OCI-LY7 (cell line): ENCODE data around the gene DMD. TPM values are rescaled to one million over a fixed set of nuclear protein-coding genes. Genes with fewer than 3 reads are reported as not detected.

Experiments used
- BruUV-seq: library from RNA; stranded (reverse); fragments of 400-500 nt; replicated peaks from 2 replicates; lab custom pipeline; 2021; lab: Mats Ljungman, UMichigan
- CTCF ChIA-PET: fragments of 300-600 bp; sonication (Branson Sonifier 250); formaldehyde crosslinking; loops from one replicate; lab custom pipeline; 2022; ENCODE audit warnings: antibody characterized with exemption; ENCODE audit not compliant: unreplicated experiment; lab: Charles Lee
- POLR2A ChIA-PET: fragments of 300-600 bp; sonication (Branson Sonifier 250); formaldehyde crosslinking; loops from one replicate; lab custom pipeline; 2022; ENCODE audit warnings: antibody characterized with exemption; lab: Charles Lee
- DNase-seq: peaks from one replicate; pipeline ENCODE4 v3.0.0-alpha.2; 2015; ENCODE audit warnings: low spot score
- H2AFZ ChIP-seq: fragments of 200-600 bp; sonication (generic), shearing (Covaris generic); 2 replicates; pipeline ENCODE4 v1.6.1; 2014; ENCODE audit warnings: mild to moderate bottlenecking, antibody characterized with exemption, low read length, moderate library complexity
- H3K27ac ChIP-seq: fragments of 200-600 bp; sonication (generic); 2 replicates; pipeline ENCODE4 v1.5.1; 2014; ENCODE audit warnings: mixed run types, low read depth, mild to moderate bottlenecking, moderate library complexity, low read length, inconsistent platforms; ENCODE audit not compliant: poor library complexity, severe bottlenecking
- H3K36me3 ChIP-seq: fragments of 200-600 bp; sonication (generic); 2 replicates; pipeline ENCODE4 v1.6.1; 2014; ENCODE audit warnings: mild to moderate bottlenecking, antibody characterized with exemption, low read length, moderate library complexity, mixed read lengths; ENCODE audit not compliant: insufficient read depth
- H3K4me1 ChIP-seq: fragments of 200-600 bp; sonication (generic); 2 replicates; pipeline ENCODE4 v1.5.1; 2014; ENCODE audit warnings: mild to moderate bottlenecking, low read length; ENCODE audit not compliant: insufficient read depth, poor library complexity, severe bottlenecking
- H3K4me2 ChIP-seq: fragments of 200-600 bp; sonication (generic); 2 replicates; pipeline ENCODE4 v1.6.1; 2014; ENCODE audit warnings: mild to moderate bottlenecking, low read length
- H3K4me3 ChIP-seq: fragments of 200-600 bp; sonication (generic); 2 replicates; pipeline ENCODE4 v1.5.1; 2014; ENCODE audit warnings: mild to moderate bottlenecking, low read depth, low read length; ENCODE audit not compliant: poor library complexity, severe bottlenecking
- H3K79me2 ChIP-seq: fragments of 200-600 bp; sonication (generic); 2 replicates; pipeline ENCODE4 v1.6.1; 2016; ENCODE audit warnings: low read depth, mild to moderate bottlenecking, low read length, moderate library complexity, mixed read lengths; ENCODE audit not compliant: insufficient read depth
- H3K9me2 ChIP-seq: fragments of 200-600 bp; sonication (generic); 2 replicates; pipeline ENCODE4 v1.6.1; 2016; ENCODE audit warnings: mild to moderate bottlenecking, low read length, mixed read lengths; ENCODE audit not compliant: insufficient read depth
- H3K9me3 ChIP-seq: fragments of 200-600 bp; sonication (generic); 2 replicates; pipeline ENCODE4 v1.6.1; 2014; ENCODE audit warnings: mild to moderate bottlenecking, mixed run types, low read length, mixed read lengths
- H4K20me1 ChIP-seq: fragments of 200-600 bp; sonication (generic); 2 replicates; pipeline ENCODE4 v1.6.1; 2014; ENCODE audit warnings: mild to moderate bottlenecking, antibody characterized with exemption, low read length, moderate library complexity, mixed read lengths; ENCODE audit not compliant: insufficient read depth
- EZH2phosphoT487 ChIP-seq: fragments of 200-600 bp; sonication (generic); IDR thresholded peaks from 2 replicates; pipeline ENCODE4 v1.6.1; 2018; ENCODE audit warnings: low read depth, borderline replicate concordance, mild to moderate bottlenecking, mixed run types, antibody characterized with exemption, low read length, moderate library complexity, mixed read lengths
- intact Hi-C: fragments of 100-400 bp; cut with micrococcal nuclease; formaldehyde crosslinking; loops from one replicate; pipeline ENCODE4 v1.10.0; 2022; ENCODE audit not compliant: unreplicated experiment
- total RNA-seq, 2 experiments: library from RNA; depleted of rRNA in 1 of 2; stranded (reverse); fragments of >200 nt in 1 of 2; shearing (Covaris generic) in 1 of 2; gene quantifications; 2 replicates each; pipeline ENCODE4 v1.2.3, GENCODE V29; 2014 to 2022
- TF ChIP-seq, protein P1 (sequence below): fragments of 200-600 bp; sonication (generic); conservative IDR thresholded peaks from 2 replicates; pipeline ENCODE4 v1.5.1; 2014; ENCODE audit warnings: mild to moderate bottlenecking, antibody characterized with exemption, low read length, moderate library complexity, mixed read lengths

Gene DMD
- total RNA-seq, 2 experiments from 2014 or later = 20.5 to 61.4 TPM

DNA sequence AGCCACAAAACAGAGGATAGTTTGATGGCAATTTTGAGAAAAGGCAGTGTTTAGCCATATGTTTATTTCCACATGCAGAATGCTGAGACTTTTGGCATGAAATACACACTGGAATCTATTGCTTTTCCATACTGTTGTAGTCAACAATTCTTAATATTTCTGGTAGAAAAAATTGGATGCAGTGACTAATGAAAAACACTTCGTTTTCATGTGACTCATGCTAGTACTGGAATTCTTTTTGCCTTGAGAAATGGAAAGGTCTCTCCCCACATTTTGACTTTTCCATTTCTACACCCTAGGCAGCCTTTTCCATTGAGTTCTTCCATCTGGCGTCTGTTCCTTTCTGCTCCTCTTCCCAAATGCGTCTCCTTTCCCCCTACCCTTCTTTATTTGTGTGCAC is 1714.3 kb downstream of the DMD start:
- no peaks in the 10 kb centered on the region for H3K36me3 ChIP-seq
- H3K4me2 ChIP-seq = no peak overlapping the region
- BruUV-seq = no TSS peak
- no peaks in the 10 kb centered on the region for H3K4me1 ChIP-seq
- intact Hi-C loops = no loop called here
- no peak for DNase-seq
- no peaks in the 10 kb centered on the region for H3K9me3 ChIP-seq
- H3K4me3 ChIP-seq = no peak overlapping the region
- ChIA-PET POLR2A (no interaction called here), CTCF (no interaction called here)
- H2AFZ ChIP-seq = no peak overlapping the region
- H3K79me2 ChIP-seq = no peaks in the 10 kb centered on the region
- TF ChIP-seq EZH2phosphoT487 = no peak
- TF ChIP-seq, protein P1, sequence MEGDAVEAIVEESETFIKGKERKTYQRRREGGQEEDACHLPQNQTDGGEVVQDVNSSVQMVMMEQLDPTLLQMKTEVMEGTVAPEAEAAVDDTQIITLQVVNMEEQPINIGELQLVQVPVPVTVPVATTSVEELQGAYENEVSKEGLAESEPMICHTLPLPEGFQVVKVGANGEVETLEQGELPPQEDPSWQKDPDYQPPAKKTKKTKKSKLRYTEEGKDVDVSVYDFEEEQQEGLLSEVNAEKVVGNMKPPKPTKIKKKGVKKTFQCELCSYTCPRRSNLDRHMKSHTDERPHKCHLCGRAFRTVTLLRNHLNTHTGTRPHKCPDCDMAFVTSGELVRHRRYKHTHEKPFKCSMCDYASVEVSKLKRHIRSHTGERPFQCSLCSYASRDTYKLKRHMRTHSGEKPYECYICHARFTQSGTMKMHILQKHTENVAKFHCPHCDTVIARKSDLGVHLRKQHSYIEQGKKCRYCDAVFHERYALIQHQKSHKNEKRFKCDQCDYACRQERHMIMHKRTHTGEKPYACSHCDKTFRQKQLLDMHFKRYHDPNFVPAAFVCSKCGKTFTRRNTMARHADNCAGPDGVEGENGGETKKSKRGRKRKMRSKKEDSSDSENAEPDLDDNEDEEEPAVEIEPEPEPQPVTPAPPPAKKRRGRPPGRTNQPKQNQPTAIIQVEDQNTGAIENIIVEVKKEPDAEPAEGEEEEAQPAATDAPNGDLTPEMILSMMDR = no peak
- H3K27ac ChIP-seq = no peak overlapping the region
- H3K9me2 ChIP-seq = no peaks in the 10 kb centered on the region
- no peaks in the 10 kb centered on the region for H4K20me1 ChIP-seq

DNA sequence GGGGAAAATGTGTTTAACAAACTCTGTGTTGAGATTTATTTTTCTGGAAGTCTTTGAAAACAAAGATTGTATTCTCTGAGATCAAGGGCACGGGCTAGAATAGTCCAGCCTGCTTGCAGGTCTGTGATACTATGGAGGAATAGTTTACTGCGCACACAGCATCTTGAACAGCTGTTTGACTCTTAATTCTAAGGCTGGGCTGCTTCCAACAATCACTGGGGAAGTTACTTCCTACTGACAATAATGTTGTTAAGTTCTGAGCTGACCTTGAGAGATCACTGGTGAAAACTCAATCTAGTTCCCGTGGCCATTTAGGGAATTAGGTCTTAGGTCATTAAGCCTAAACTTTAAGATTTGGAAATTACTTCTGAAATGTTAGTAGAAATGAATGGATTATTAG is 1723.4 kb downstream of the DMD start:
- no peaks in the 10 kb centered on the region for H3K9me3 ChIP-seq
- TF ChIP-seq, protein P1 = no peak
- no peak for TF ChIP-seq EZH2phosphoT487
- H3K4me1 ChIP-seq = no peaks in the 10 kb centered on the region
- POLR2A ChIA-PET = no interaction called here
- BruUV-seq = no TSS peak
- intact Hi-C loops = no loop called here
- no peaks in the 10 kb centered on the region for H3K9me2 ChIP-seq
- no peaks in the 10 kb centered on the region for H3K36me3 ChIP-seq
- no peak overlapping the region for H3K4me3 ChIP-seq
- no peaks in the 10 kb centered on the region for H4K20me1 ChIP-seq
- H3K79me2 ChIP-seq = no peaks in the 10 kb centered on the region
- CTCF ChIA-PET = no interaction called here
- DNase-seq = no peak
- H2AFZ ChIP-seq = no peak overlapping the region
- H3K4me2 ChIP-seq = no peak overlapping the region
- H3K27ac ChIP-seq = no peak overlapping the region

DNA sequence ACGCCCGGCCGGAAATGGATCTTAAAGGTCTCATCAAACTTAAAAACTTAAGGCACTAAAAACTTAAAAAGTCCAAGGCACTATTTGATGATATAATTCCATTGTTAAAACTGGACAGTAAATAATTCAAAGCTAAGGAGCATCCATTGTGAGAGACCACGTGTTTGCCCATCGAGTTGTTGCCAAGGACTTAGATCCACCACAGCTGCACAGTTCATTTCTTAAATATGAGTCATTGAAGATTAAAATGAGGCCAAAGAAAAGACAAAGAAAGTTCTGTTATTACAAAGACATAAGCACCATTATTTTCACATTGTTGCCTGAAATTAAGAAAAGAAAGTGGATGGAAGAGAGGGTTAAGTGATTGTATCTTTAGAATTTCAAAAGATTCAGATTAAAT is 1728.0 kb downstream of the DMD start:
- BruUV-seq = no TSS peak
- TF ChIP-seq, protein P1 = no peak
- TF ChIP-seq EZH2phosphoT487 = no peak
- Histone ChIP-seq H4K20me1 (no peaks in the 10 kb centered on the region), H3K4me3 (no peak overlapping the region), H3K36me3 (no peaks in the 10 kb centered on the region), H3K27ac (no peak overlapping the region), H3K9me3 (no peaks in the 10 kb centered on the region), H3K4me1 (no peaks in the 10 kb centered on the region), H2AFZ (no peak overlapping the region), H3K4me2 (no peak overlapping the region), H3K9me2 (no peaks in the 10 kb centered on the region), H3K79me2 (no peaks in the 10 kb centered on the region)
- intact Hi-C loops = no loop called here
- CTCF ChIA-PET = no interaction called here
- DNase-seq = no peak
- POLR2A ChIA-PET = no interaction called here
